Progenitor cell of endocrine pancreas (in vitro differentiated cells): ENCODE data around the gene GUCY1B1. TPM values are rescaled to one million over a fixed set of nuclear protein-coding genes. Genes with fewer than 3 reads are reported as not detected.

Experiments used
- DNase-seq: peaks from one replicate; pipeline ENCODE4 v3.0.0; 2021; ENCODE audit warnings: low spot score; ENCODE audit not compliant: unreplicated experiment
- H3K27ac Mint-ChIP-seq: 2 replicates; pipeline ENCODE4 v1.8.0; 2021; ENCODE audit warnings: mild to moderate bottlenecking, moderate library complexity, mixed read lengths
- H3K27me3 Mint-ChIP-seq: 2 replicates; pipeline ENCODE4 v1.8.0; 2021; ENCODE audit warnings: mixed read lengths
- H3K36me3 Mint-ChIP-seq: 2 replicates; pipeline ENCODE4 v1.8.0; 2022; ENCODE audit warnings: mixed read lengths; ENCODE audit not compliant: insufficient read depth
- H3K4me1 Mint-ChIP-seq: 2 replicates; pipeline ENCODE4 v1.8.0; 2021; ENCODE audit warnings: low read depth, mixed read lengths
- H3K4me3 Mint-ChIP-seq: 2 replicates; pipeline ENCODE4 v1.8.0; 2021; ENCODE audit warnings: low read depth, mild to moderate bottlenecking, moderate library complexity, mixed read lengths
- H3K9me3 Mint-ChIP-seq: 2 replicates; pipeline ENCODE4 v1.8.0; 2021; ENCODE audit warnings: low read depth, mixed read lengths
- CTCF ChIP-seq: fragments of 200-600 bp; sonication (generic); IDR thresholded peaks from one replicate; pipeline ENCODE4 v1.5.0; 2021; ENCODE audit warnings: antibody characterized with exemption, mild to moderate bottlenecking; ENCODE audit not compliant: unreplicated experiment
- total RNA-seq: library from RNA; stranded (reverse); gene quantifications from 2 replicates; pipeline ENCODE4 v1.2.1, GENCODE V29; 2021

Gene GUCY1B1
- total RNA-seq, 1 donor from 2014 or later = 1.5 TPM

DNA sequence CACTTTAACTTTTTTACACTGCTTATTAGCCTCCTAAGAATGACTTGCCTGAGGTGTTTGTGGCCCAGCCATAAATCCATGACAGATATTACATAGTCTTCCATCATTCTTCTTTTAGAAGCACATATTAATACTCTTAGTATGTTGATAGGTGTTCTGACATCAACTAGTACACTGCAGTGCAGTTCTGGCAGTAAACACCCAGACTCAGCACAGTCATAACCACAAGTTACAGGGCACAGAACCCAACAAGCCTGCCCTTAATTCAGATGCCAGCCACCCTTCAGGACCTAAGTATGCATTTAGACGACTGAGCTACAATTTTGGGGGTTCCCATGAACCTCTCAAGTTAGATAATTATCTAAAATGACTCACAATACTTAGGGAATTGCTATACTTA is 36.5 kb upstream of the GUCY1B1 start:
- DNase-seq = no peak
- Mint-ChIP-seq H3K36me3 (peaks cover 7% of the 10 kb centered on the region), H3K27ac (no peak overlapping the region), H3K27me3 (no peaks in the 10 kb centered on the region), H3K9me3 (no peaks in the 10 kb centered on the region), H3K4me3 (no peak overlapping the region), H3K4me1 (peaks cover 5% of the 10 kb centered on the region)
- TF ChIP-seq CTCF = no peak

- Mint-ChIP-seq H3K36me3 (peaks cover 7% of the 10 kb centered on the region), H3K27ac (no peak overlapping the region), H3K4me3 (no peak overlapping the region), H3K9me3 (no peaks in the 10 kb centered on the region), H3K27me3 (no peaks in the 10 kb centered on the region), H3K4me1 (peaks cover 5% of the 10 kb centered on the region)
- DNase-seq = no peak
- TF ChIP-seq CTCF = no peak
Measured at GRCh38 chr4:155722816-155723499, 35.9 kb upstream of the GUCY1B1 start.

- TF ChIP-seq CTCF = no peak
- no peak for DNase-seq
- H3K4me1 Mint-ChIP-seq = peaks cover 5% of the 10 kb centered on the region
Measured at GRCh38 chr4:155724731-155725130, 34.1 kb upstream of the GUCY1B1 start.

DNA sequence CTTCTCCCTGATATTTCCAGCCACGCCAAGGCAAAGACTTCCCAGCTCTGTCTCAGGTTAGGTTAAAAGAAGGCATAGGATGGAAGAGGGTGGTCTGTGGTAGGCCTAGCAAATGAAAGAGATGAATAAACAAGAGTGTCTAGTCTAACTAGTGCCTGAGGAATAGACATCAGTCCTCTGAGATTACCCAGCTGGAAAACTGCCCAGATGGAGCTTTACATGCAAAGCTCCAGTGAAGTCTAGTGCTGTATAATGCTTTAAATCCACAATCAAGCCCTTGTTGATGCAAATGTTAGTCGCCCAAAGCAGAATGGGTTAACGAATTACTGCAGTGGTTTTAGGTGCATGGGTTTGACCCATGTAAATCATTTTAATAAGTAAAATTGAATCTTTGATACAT is 24.8 kb upstream of the GUCY1B1 start:
- Mint-ChIP-seq H3K4me1 (peaks cover 6% of the 10 kb centered on the region), H3K27me3 (no peaks in the 10 kb centered on the region), H3K36me3 (no peaks in the 10 kb centered on the region), H3K9me3 (no peaks in the 10 kb centered on the region), H3K27ac (no peak overlapping the region), H3K4me3 (no peak overlapping the region)
- no peak for TF ChIP-seq CTCF
- DNase-seq = no peak

More at GRCh38 chr4:155724731-155725130, 34.1 kb upstream of the GUCY1B1 start:
- H3K27me3 Mint-ChIP-seq = no peaks in the 10 kb centered on the region
- H3K4me3 Mint-ChIP-seq = no peak overlapping the region
- H3K27ac Mint-ChIP-seq = no peak overlapping the region
- H3K36me3 Mint-ChIP-seq = peaks cover 7% of the 10 kb centered on the region
- H3K9me3 Mint-ChIP-seq = no peaks in the 10 kb centered on the region

- Mint-ChIP-seq H3K9me3 (no peaks in the 10 kb centered on the region), H3K4me1 (peaks cover 6% of the 10 kb centered on the region), H3K27ac (no peak overlapping the region), H3K4me3 (no peak overlapping the region), H3K36me3 (no peaks in the 10 kb centered on the region), H3K27me3 (no peaks in the 10 kb centered on the region)
- TF ChIP-seq CTCF = no peak
- no peak for DNase-seq
Measured at GRCh38 chr4:155734951-155735350, 23.9 kb upstream of the GUCY1B1 start.
